Right lobe of liver (tissue), 4 donors: ENCODE measurements around the gene BTBD1.

Experiments
- POLR2A ChIP-seq: fragments of 450-650 bp; IDR thresholded peaks from one replicate; pipeline ENCODE4 v1.6.1; 2017; ENCODE audit warnings: antibody characterized with exemption, mild to moderate bottlenecking
- TF ChIP-seq, protein P1 (sequence below), 4 donors: fragments of 200-600 bp in 3 of 4; fragments of 450-650 bp in 1 of 4; IDR thresholded peaks; one replicate each; pipeline versions ENCODE4 v1.5.1 to v1.8.0; 2016 to 2022; ENCODE audit warnings: antibody characterized with exemption in 4 of 4, mild to moderate bottlenecking in 2 of 4
- donor health status: DM: no; HTN: no; CAD: no.
- donor health status: DM: no; HTN: no; CAD: no.
- donor health status: DM: no; HTN: yes; CAD: no.

GRCh38 chr15:82999905-83000671 is 67.0 kb downstream of the BTBD1 start:
- TF ChIP-seq, protein P1, sequence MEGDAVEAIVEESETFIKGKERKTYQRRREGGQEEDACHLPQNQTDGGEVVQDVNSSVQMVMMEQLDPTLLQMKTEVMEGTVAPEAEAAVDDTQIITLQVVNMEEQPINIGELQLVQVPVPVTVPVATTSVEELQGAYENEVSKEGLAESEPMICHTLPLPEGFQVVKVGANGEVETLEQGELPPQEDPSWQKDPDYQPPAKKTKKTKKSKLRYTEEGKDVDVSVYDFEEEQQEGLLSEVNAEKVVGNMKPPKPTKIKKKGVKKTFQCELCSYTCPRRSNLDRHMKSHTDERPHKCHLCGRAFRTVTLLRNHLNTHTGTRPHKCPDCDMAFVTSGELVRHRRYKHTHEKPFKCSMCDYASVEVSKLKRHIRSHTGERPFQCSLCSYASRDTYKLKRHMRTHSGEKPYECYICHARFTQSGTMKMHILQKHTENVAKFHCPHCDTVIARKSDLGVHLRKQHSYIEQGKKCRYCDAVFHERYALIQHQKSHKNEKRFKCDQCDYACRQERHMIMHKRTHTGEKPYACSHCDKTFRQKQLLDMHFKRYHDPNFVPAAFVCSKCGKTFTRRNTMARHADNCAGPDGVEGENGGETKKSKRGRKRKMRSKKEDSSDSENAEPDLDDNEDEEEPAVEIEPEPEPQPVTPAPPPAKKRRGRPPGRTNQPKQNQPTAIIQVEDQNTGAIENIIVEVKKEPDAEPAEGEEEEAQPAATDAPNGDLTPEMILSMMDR (IDR thresholded peaks at IDR 0.05) = peak; percentile 56 to 80 (median 58)
- no peak for TF ChIP-seq POLR2A
